ENCODE measurements around the gene FBH1. TPM values are rescaled to one million over a fixed set of nuclear protein-coding genes. Genes with fewer than 3 reads are reported as not detected.

The FBH1 gene
- total and polyA plus RNA-seq, 9 of the 15 experiments (the other 6 are each of a cell fraction or from before 2014, with no cell fraction given) = 13.4 to 108 (median 77.8) TPM

- no peak for TF ChIP-seq ZNF318 (IDR thresholded peaks at IDR 0.05; ENCODE audit: borderline replicate concordance in 1 of 2, low read depth in 1 of 2)
- no peak for TF ChIP-seq MBD2 (IDR thresholded peaks at IDR 0.05; ENCODE audit: borderline replicate concordance, low read depth)
- peak; percentile 25; the same call in 1 of the 2 replicates for TF ChIP-seq GATA2 (CRISPR knock-in tag; IDR thresholded peaks at IDR 0.05)
- TF ChIP-seq NBN (IDR thresholded peaks at IDR 0.05; ENCODE audit: low read depth) = no peak
- no peak for TF ChIP-seq CBX1 (IDR thresholded peaks at IDR 0.05; ENCODE audit: low read depth)
- TF ChIP-seq ARID4B (CRISPR knock-in tag; IDR thresholded peaks at IDR 0.05) = no peak
- TF ChIP-seq NR2C1 (IDR thresholded peaks at IDR 0.05) = peak; percentile 92
- TF ChIP-seq NR2C1 (tag; IDR thresholded peaks at IDR 0.05) = peak; percentile 93
- TF ChIP-seq MLX (CRISPR knock-in tag; conservative IDR thresholded peaks at IDR 0.05) = no peak
- no peak for TF ChIP-seq ZEB2 (IDR thresholded peaks at IDR 0.05)
- no peak for TF ChIP-seq PTBP1 (IDR thresholded peaks at IDR 0.05; ENCODE audit: low read depth, low read length)
- peak; percentile 35 for TF ChIP-seq ZFP36 (IDR thresholded peaks at IDR 0.05; ENCODE audit: low read depth, low read length, partially characterized antibody)
- no peak for TF ChIP-seq HDAC3 (IDR thresholded peaks at IDR 0.05; ENCODE audit: borderline replicate concordance, partially characterized antibody)
- TF ChIP-seq KDM5B (IDR thresholded peaks at IDR 0.05; ENCODE audit: insufficient replicate concordance, low read depth, low read length) = no peak
These were observed 85.8 kb downstream of the FBH1 start (continued) for GRCh38 chr10:5975641-5976473.

Measured in K562 (cell line).